H1 (cell line): ENCODE data around the gene LRP5. TPM values are rescaled to one million over a fixed set of nuclear protein-coding genes. Genes with fewer than 3 reads are reported as not detected.

ENCODE experiments used
- CTCF ChIA-PET: fragments of 300-600 bp; sonication (Branson Sonifier 250); formaldehyde crosslinking; loops from one replicate; lab custom pipeline; 2021; ENCODE audit not compliant: partially characterized antibody; lab: Charles Lee
- POLR2A ChIA-PET: fragments of 300-600 bp; sonication (Branson Sonifier 250); formaldehyde crosslinking; loops from one replicate; lab custom pipeline; 2021; ENCODE audit warnings: inconsistent platforms; ENCODE audit not compliant: partially characterized antibody; lab: Charles Lee
- DNase-seq, 2 experiments: peaks; one replicate each; pipeline versions ENCODE4 v3.0.0 to v3.0.0-alpha.2; 2010 to 2022; ENCODE audit warnings: low spot score in 2 of 2, low read depth in 1 of 2, mixed read lengths in 1 of 2
- FAIRE-seq: peaks from 2 replicates; lab custom pipeline; 2011; peaks lifted over from hg19 to GRCh38; lab: Jason Lieb, UNC
- H2AFZ ChIP-seq: 2 replicates; pipeline ENCODE4 v1.8.1; 2012; ENCODE audit warnings: low read length, inconsistent platforms
- H2AK5ac ChIP-seq: 2 replicates; pipeline ENCODE4 v1.6.1; 2013; ENCODE audit warnings: low read depth, low read length
- H2BK120ac ChIP-seq: replicated peaks from 2 replicates; pipeline ENCODE3; 2013; ENCODE audit warnings: low read depth, low read length, inconsistent platforms
- H2BK12ac ChIP-seq: 2 replicates; pipeline ENCODE4 v1.6.1; 2013; ENCODE audit warnings: low read depth, low read length
- H2BK15ac ChIP-seq: 2 replicates; pipeline ENCODE4 v1.6.1; 2013; ENCODE audit warnings: low read length
- H2BK20ac ChIP-seq: 2 replicates; pipeline ENCODE4 v1.6.1; 2013; ENCODE audit warnings: low read length
- H2BK5ac ChIP-seq: 2 replicates; pipeline ENCODE4 v1.6.1; 2013; ENCODE audit warnings: low read depth, low read length
- H3K14ac ChIP-seq: 2 replicates; pipeline ENCODE4 v1.6.1; 2013; ENCODE audit warnings: inconsistent platforms; ENCODE audit not compliant: insufficient read length
- H3K18ac ChIP-seq: 2 replicates; pipeline ENCODE4 v1.6.1; 2013; ENCODE audit warnings: low read length; ENCODE audit errors: extremely low read depth
- H3K23ac ChIP-seq: 2 replicates; pipeline ENCODE4 v1.6.1; 2013; ENCODE audit warnings: inconsistent platforms; ENCODE audit not compliant: insufficient read length
- H3K23me2 ChIP-seq: 2 replicates; pipeline ENCODE4 v1.6.1; 2013; ENCODE audit warnings: low read depth, low read length
- H3K27ac ChIP-seq: 2 replicates; pipeline ENCODE4 v1.6.1; 2011; ENCODE audit warnings: low read depth, low read length, inconsistent platforms
- H3K27me3 ChIP-seq, 4 experiments: replicated peaks in 1 of 4; 1 replicate in 1 of 4; 2 replicates in 3 of 4; pipeline versions ENCODE4 v1.6.1 to v1.8.1; 2011 to 2013; ENCODE audit warnings: low read length in 3 of 4, mild to moderate bottlenecking in 3 of 4, inconsistent platforms in 2 of 4, mixed read lengths in 2 of 4, moderate library complexity in 1 of 4; ENCODE audit not compliant: control insufficient read depth in 3 of 4, insufficient read depth in 3 of 4; ENCODE audit errors: extremely low read depth in 1 of 4
- H3K36me3 ChIP-seq, 4 experiments: 2 replicates each; pipeline versions ENCODE4 v1.6.1 to v1.8.1; 2011 to 2013; ENCODE audit warnings: mild to moderate bottlenecking in 4 of 4, low read length in 3 of 4, moderate library complexity in 2 of 4, control low read depth in 1 of 4, inconsistent platforms in 1 of 4; ENCODE audit not compliant: insufficient read depth in 4 of 4, control insufficient read depth in 2 of 4
- H3K4ac ChIP-seq: replicated peaks from 2 replicates; pipeline ENCODE3; 2013; ENCODE audit warnings: low read length, low read depth, mixed read lengths, inconsistent platforms; ENCODE audit not compliant: insufficient read length
- H3K4me1 ChIP-seq, 4 experiments: replicated peaks in 1 of 4; 1 replicate in 1 of 4; 2 replicates in 3 of 4; pipeline versions ENCODE4 v1.6.1 to v1.8.1; 2011 to 2013; ENCODE audit warnings: low read length in 3 of 4, inconsistent platforms in 2 of 4, mixed read lengths in 1 of 4; ENCODE audit not compliant: insufficient read depth in 4 of 4, control insufficient read depth in 3 of 4
- H3K4me2 ChIP-seq, 2 experiments: 2 replicates each; pipeline versions ENCODE4 v1.6.1 to v1.8.1; 2011 to 2013; ENCODE audit warnings: low read depth in 2 of 2, low read length in 2 of 2, control low read depth in 1 of 2, inconsistent platforms in 1 of 2, mild to moderate bottlenecking in 1 of 2; ENCODE audit not compliant: insufficient read depth in 1 of 2
- H3K4me3 ChIP-seq, 4 experiments: fragments of 200-600, 300-600 bp in 1 of 4; sonication (generic), shearing (Covaris generic), sonication (Bioruptor Twin) in 1 of 4; 2 replicates each; pipeline versions ENCODE4 v1.5.1 to v1.8.1; 2011 to 2016; ENCODE audit warnings: low read length in 4 of 4, low read depth in 3 of 4, control low read depth in 2 of 4, inconsistent platforms in 2 of 4, mild to moderate bottlenecking in 2 of 4, mixed read lengths in 1 of 4, moderate library complexity in 1 of 4; ENCODE audit not compliant: insufficient read depth in 2 of 4; ENCODE audit errors: extremely low read depth in 1 of 4
- H3K56ac ChIP-seq: replicated peaks from 2 replicates; pipeline ENCODE3; 2013; ENCODE audit warnings: low read depth, mild to moderate bottlenecking, mixed read lengths, low read length, inconsistent platforms; ENCODE audit not compliant: insufficient read length
- H3K79me1 ChIP-seq: 2 replicates; pipeline ENCODE4 v1.6.1; 2013; ENCODE audit warnings: low read depth, low read length, control low read depth
- H3K79me2 ChIP-seq, 2 experiments: 2 replicates each; pipeline versions ENCODE4 v1.6.1 to v1.8.1; 2012 to 2013; ENCODE audit warnings: low read length in 2 of 2, mild to moderate bottlenecking in 2 of 2, inconsistent platforms in 1 of 2; ENCODE audit not compliant: insufficient read depth in 2 of 2, control insufficient read depth in 1 of 2
- H3K9ac ChIP-seq, 4 experiments: replicated peaks in 1 of 4; 1 replicate in 1 of 4; 2 replicates in 3 of 4; pipeline versions ENCODE4 v1.6.1 to v1.8.1; 2011 to 2013; ENCODE audit warnings: low read depth in 3 of 4, low read length in 3 of 4, control low read depth in 2 of 4, mild to moderate bottlenecking in 2 of 4, moderate library complexity in 2 of 4, inconsistent platforms in 1 of 4; ENCODE audit errors: extremely low read depth in 1 of 4
- H3K9me3 ChIP-seq, 2 experiments: 2 replicates each; pipeline versions ENCODE4 v1.6.1 to v1.8.1; 2012 to 2013; ENCODE audit warnings: mild to moderate bottlenecking in 2 of 2, moderate library complexity in 2 of 2, control low read depth in 1 of 2, inconsistent platforms in 1 of 2, low read depth in 1 of 2, low read length in 1 of 2, mixed read lengths in 1 of 2; ENCODE audit not compliant: insufficient read depth in 2 of 2
- H4K20me1 ChIP-seq, 2 experiments: replicated peaks in 1 of 2; 2 replicates each; pipeline versions ENCODE3 to v1.8.1; 2011 to 2013; ENCODE audit warnings: inconsistent platforms in 2 of 2, low read length in 2 of 2, mild to moderate bottlenecking in 1 of 2; ENCODE audit not compliant: insufficient read depth in 2 of 2, control insufficient read depth in 1 of 2
- H4K5ac ChIP-seq: 2 replicates; pipeline ENCODE4 v1.6.1; 2013; ENCODE audit warnings: low read length, low read depth, mixed read lengths, inconsistent platforms; ENCODE audit not compliant: insufficient read length
- H4K8ac ChIP-seq: 2 replicates; pipeline ENCODE4 v1.8.0; 2013; ENCODE audit warnings: mild to moderate bottlenecking, moderate library complexity, low read length, inconsistent platforms; ENCODE audit not compliant: insufficient read depth; ENCODE audit errors: extremely low read depth
- H4K91ac ChIP-seq: replicated peaks from 2 replicates; pipeline ENCODE3; 2013; ENCODE audit warnings: low read length, mixed read lengths, inconsistent platforms; ENCODE audit not compliant: insufficient read length
- ATF2 ChIP-seq: IDR thresholded peaks from 2 replicates; pipeline ENCODE4 v1.6.1; 2012; ENCODE audit warnings: low read length, inconsistent platforms
- CTCF ChIP-seq, 3 experiments: IDR thresholded peaks; 1 replicate in 2 of 3; 2 replicates in 1 of 3; pipeline versions ENCODE4 v1.5.1 to v1.6.1; 2011; ENCODE audit warnings: low read length in 3 of 3, mild to moderate bottlenecking in 3 of 3, inconsistent platforms in 2 of 3, low read depth in 1 of 3, moderate library complexity in 1 of 3; ENCODE audit not compliant: insufficient read depth in 1 of 3; ENCODE audit errors: control extremely low read depth in 1 of 3
- GTF2F1 ChIP-seq: IDR thresholded peaks from 2 replicates; pipeline ENCODE4 v1.6.1; 2012; ENCODE audit warnings: low read depth, low read length, improper control_type of control experiment, borderline replicate concordance
- HDAC6 ChIP-seq: IDR thresholded peaks from one replicate; pipeline ENCODE4 v1.7.1; 2012; ENCODE audit warnings: low read depth, mild to moderate bottlenecking, inconsistent platforms, low read length, moderate library complexity
- JUN ChIP-seq: IDR thresholded peaks from 2 replicates; pipeline ENCODE4 v1.6.1; 2011; ENCODE audit warnings: low read depth, mild to moderate bottlenecking, improper control_type of control experiment, low read length
- RAD21 ChIP-seq, 2 experiments: IDR thresholded peaks in 1 of 2; conservative IDR thresholded peaks in 1 of 2; 2 replicates each; pipeline ENCODE4 v1.6.1; 2011; ENCODE audit warnings: low read depth in 2 of 2, low read length in 2 of 2, improper control_type of control experiment in 1 of 2, inconsistent platforms in 1 of 2, mild to moderate bottlenecking in 1 of 2, moderate library complexity in 1 of 2
- RNF2 ChIP-seq: fragments of 200-900, 300-1000 bp; sonication (generic); IDR thresholded peaks from 2 replicates; pipeline ENCODE4 v1.7.1; 2016; ENCODE audit warnings: borderline replicate concordance, low read depth, mild to moderate bottlenecking, antibody characterized with exemption, low read length; ENCODE audit not compliant: poor library complexity, severe bottlenecking; ENCODE audit errors: missing control alignments
- TAF7 ChIP-seq: optimal IDR thresholded peaks from 2 replicates; pipeline ENCODE3; 2011; ENCODE audit warnings: low read depth, mild to moderate bottlenecking, inconsistent platforms, low read length, moderate library complexity, borderline replicate concordance
- WGBS, 2 experiments: shearing (Covaris generic) in 1 of 2; methylation state at CpG; one replicate each; pipeline versions ENCODE4 v1.1.6 to v1.1.7; 2013 to 2015; ENCODE audit warnings: low lambda C conversion rate in 2 of 2, mixed read lengths in 2 of 2, inconsistent platforms in 1 of 2, low coverage in 1 of 2, missing lambda C conversion rate in 1 of 2; ENCODE audit not compliant: insufficient replicate concordance in 2 of 2, insufficient coverage in 1 of 2, insufficient read length in 1 of 2; ENCODE audit errors: extremely low coverage in 1 of 2, missing lambda C conversion rate in 1 of 2; 5-methylcytosine and 5-hydroxymethylcytosine counted together
- polyA plus RNA-seq, 7 experiments: library from polyadenylated mRNA; depleted of rRNA in 3 of 7; stranded (reverse) in 5 of 7; unstranded in 2 of 7; fragments of >200 nt in 5 of 7; fragments of 200-250 nt in 2 of 7; gene quantifications; 1 replicate in 5 of 7; 2 replicates in 1 of 7; 4 replicates in 1 of 7; pipeline versions ENCODE4 v1.2.1 to v1.2.3, GENCODE V29; 2011 to 2013; ENCODE audit warnings: missing spikeins in 2 of 7, mixed read lengths in 2 of 7
- total RNA-seq: library from RNA; stranded (reverse); fragmentation: NEBNext Ultra II Directional; extraction: Animal tissue kit (Norgen Biotek cat#: 25700); gene quantifications from 2 replicates; pipeline ENCODE4 v1.2.1, GENCODE V29; 2021

Gene LRP5
- total and polyA plus RNA-seq, 2 of the 8 experiments (the other 6 are each of a cell fraction or from before 2014, with no cell fraction given): 19.0 to 38.9 TPM

GRCh38 chr11:68372114-68372513, 59.7 kb downstream of the LRP5 start:
- H3K4me3 ChIP-seq: no peak overlapping the region
- H2AFZ ChIP-seq: no peak overlapping the region
- H3K23me2 ChIP-seq: no peaks in the 10 kb centered on the region
- no peaks in the 10 kb centered on the region for H3K4me1 ChIP-seq
- no peak overlapping the region for H2BK20ac ChIP-seq
- H2BK15ac ChIP-seq: no peak overlapping the region
- H3K4ac ChIP-seq: no peak overlapping the region
- peaks cover 0 to 1% of the 10 kb centered on the region in 2 experiments for H4K20me1 ChIP-seq
- no peak overlapping the region for H3K27ac ChIP-seq
- ChIA-PET CTCF (interaction anchor here (1.0 to 4.2 kb wide), 4 partner anchors 13 to 75 kb away, joined by 3 to 17 read pairs (median 4); no protein-coding TSS in a partner anchor), POLR2A (interaction anchor here (0.7 kb wide), 1 partner anchor 52 kb away, joined by 3 read pairs; no protein-coding TSS in a partner anchor)
- H3K36me3 ChIP-seq: 0 out of 8 replicates have a peak, but pooled peaks cover 0 to 4% (median 1%) of the 10 kb centered on the region in 4 experiments
- WGBS, 2 experiments: 91% methylated on average over 21 of the region's 21 CpGs; no CpG with 5 or more reads in 1 of the 2 experiments
- no peak overlapping the region for H3K4me2 ChIP-seq
- no peak overlapping the region for H3K9ac ChIP-seq
- no peaks in the 10 kb centered on the region; the same call in none of the 2 replicates for H3K79me1 ChIP-seq
- H3K18ac ChIP-seq: no peak overlapping the region
- H3K27me3 ChIP-seq: no peaks in the 10 kb centered on the region
- H2BK12ac ChIP-seq: no peak overlapping the region
- H3K79me2 ChIP-seq: no peaks in the 10 kb centered on the region
- H3K23ac ChIP-seq: no peak overlapping the region
- DNase-seq (no peak), FAIRE-seq (no peak)
- no peak overlapping the region for H4K8ac ChIP-seq
- no peak overlapping the region for H3K56ac ChIP-seq
- H4K91ac ChIP-seq: no peak overlapping the region
- no peak overlapping the region; the same call in 1 of the 2 replicates for H2BK5ac ChIP-seq
- H3K9me3 ChIP-seq: no peaks in the 10 kb centered on the region; a peak in 1 of 4 replicates
- H2AK5ac ChIP-seq: no peak overlapping the region
- no peak overlapping the region for H4K5ac ChIP-seq
- H2BK120ac ChIP-seq: no peak overlapping the region
- H3K14ac ChIP-seq: no peak overlapping the region
- TF ChIP-seq ATF2 (no peak), RNF2 (no peak), RAD21 (IDR thresholded peaks at IDR 0.05 in 1 of 2, conservative IDR thresholded peaks at IDR 0.05 in 1 of 2; ENCODE audit: low read depth in 2 of 2, low read length in 2 of 2) (no peak), GTF2F1 (no peak), TAF7 (no peak), JUN (no peak), HDAC6 (no peak), CTCF (IDR thresholded peaks at IDR 0.05; ENCODE audit: control extremely low read depth in 1 of 3, insufficient read depth in 1 of 3, low read depth in 1 of 3, low read length in 3 of 3) (no peak)
